ENCODE measurements around the gene SUSD6. TPM values are rescaled to one million over a fixed set of nuclear protein-coding genes. Genes with fewer than 3 reads are reported as not detected.

The SUSD6 gene
- total RNA-seq (2014; rRNA removed; shearing (Covaris generic)): 5.2 and 5.9 TPM in 2 replicates

- DNase-seq: peak; percentile 88 to 91
- H3K27ac ChIP-seq: peak within 1 kb of the TSS; percentile 31; the same call in 1 of the 2 replicates
- no peaks in the 10 kb centered on the region for H3K36me3 ChIP-seq
- H3K4me1 ChIP-seq: peaks cover 8% of the 10 kb centered on the region; the same call in 1 of the 2 replicates
- no peaks in the 10 kb centered on the region for H3K27me3 ChIP-seq
- peak within 1 kb of the TSS; percentile 97 for H3K4me3 ChIP-seq
- no peaks in the 10 kb centered on the region for H3K9me3 ChIP-seq (replicated peaks)
These were observed at the start of gene SUSD6 for GRCh38 chr14:69611172-69612013. TSS of gene SUSD6 (plus strand) at chr14:69611596. CDS start at chr14:69658593, 46,997 bp downstream.

- H3K9me3 ChIP-seq (replicated peaks): no peaks in the 10 kb centered on the region
- no peaks in the 10 kb centered on the region for H3K27me3 ChIP-seq
- H3K4me3 ChIP-seq: no peak overlapping the region
- H3K36me3 ChIP-seq: no peaks in the 10 kb centered on the region
- H3K4me1 ChIP-seq: no peaks in the 10 kb centered on the region
- no peak for DNase-seq
- H3K27ac ChIP-seq: no peak overlapping the region
These were observed 49.5 kb upstream of the SUSD6 start for GRCh38 chr14:69561893-69562292.

GRCh38 chr14:69567563-69567962 is 43.8 kb upstream of the SUSD6 start:
- DNase-seq: no peak
- H3K4me1 ChIP-seq: no peaks in the 10 kb centered on the region
- H3K36me3 ChIP-seq: no peaks in the 10 kb centered on the region
- no peak overlapping the region for H3K4me3 ChIP-seq
- no peaks in the 10 kb centered on the region for H3K9me3 ChIP-seq (replicated peaks)
- no peaks in the 10 kb centered on the region for H3K27me3 ChIP-seq
- H3K27ac ChIP-seq: no peak overlapping the region

GRCh38 chr14:69569859-69570258 is 41.5 kb upstream of the SUSD6 start:
- Histone ChIP-seq H3K36me3 (no peaks in the 10 kb centered on the region), H3K4me3 (no peak overlapping the region), H3K27me3 (no peaks in the 10 kb centered on the region), H3K9me3 (replicated peaks) (no peaks in the 10 kb centered on the region), H3K27ac (no peak overlapping the region), H3K4me1 (0 out of 2 replicates have a peak, but pooled peaks cover 2% of the 10 kb centered on the region)
- DNase-seq: no peak

- no peaks in the 10 kb centered on the region for H3K27me3 ChIP-seq
- no peak overlapping the region for H3K4me3 ChIP-seq
- no peaks in the 10 kb centered on the region for H3K9me3 ChIP-seq (replicated peaks)
- H3K27ac ChIP-seq: no peak overlapping the region
- no peaks in the 10 kb centered on the region for H3K36me3 ChIP-seq
- H3K4me1 ChIP-seq: 0 out of 2 replicates have a peak, but pooled peaks cover 2% of the 10 kb centered on the region
- DNase-seq: no peak
These were observed 40.5 kb upstream of the SUSD6 start for GRCh38 chr14:69570836-69571330.

GRCh38 chr14:69571449-69572029 is 39.9 kb upstream of the SUSD6 start:
- no peak for DNase-seq
- Histone ChIP-seq H3K27me3 (no peaks in the 10 kb centered on the region), H3K4me3 (no peak overlapping the region; the same call in 1 of the 2 replicates)

GRCh38 chr14:69572030-69572840 is 39.2 kb upstream of the SUSD6 start:
- Histone ChIP-seq H3K9me3 (replicated peaks) (no peaks in the 10 kb centered on the region), H3K27me3 (no peaks in the 10 kb centered on the region), H3K4me3 (peak overlapping the region; percentile 39), H3K27ac (no peak overlapping the region), H3K36me3 (no peaks in the 10 kb centered on the region), H3K4me1 (0 out of 2 replicates have a peak, but pooled peaks cover 2% of the 10 kb centered on the region)
- DNase-seq: peak; percentile 15 to 30

More at GRCh38 chr14:69571449-69572029, 39.9 kb upstream of the SUSD6 start:
- H3K36me3 ChIP-seq: no peaks in the 10 kb centered on the region
- 0 out of 2 replicates have a peak, but pooled peaks cover 2% of the 10 kb centered on the region for H3K4me1 ChIP-seq
- no peak overlapping the region for H3K27ac ChIP-seq
- H3K9me3 ChIP-seq (replicated peaks): no peaks in the 10 kb centered on the region

- Histone ChIP-seq H3K4me3 (no peak overlapping the region), H3K4me1 (0 out of 2 replicates have a peak, but pooled peaks cover 2% of the 10 kb centered on the region), H3K9me3 (replicated peaks) (no peaks in the 10 kb centered on the region), H3K36me3 (no peaks in the 10 kb centered on the region), H3K27ac (no peak overlapping the region), H3K27me3 (no peaks in the 10 kb centered on the region)
- no peak for DNase-seq
These were observed 38.6 kb upstream of the SUSD6 start for GRCh38 chr14:69572841-69573135.

- no peak for DNase-seq
- Histone ChIP-seq H3K27me3 (no peaks in the 10 kb centered on the region), H3K27ac (no peak overlapping the region), H3K4me1 (0 out of 2 replicates have a peak, but pooled peaks cover 2% of the 10 kb centered on the region), H3K36me3 (no peaks in the 10 kb centered on the region), H3K4me3 (peak overlapping the region; percentile 52), H3K9me3 (replicated peaks) (no peaks in the 10 kb centered on the region)
These were observed 38.1 kb upstream of the SUSD6 start for GRCh38 chr14:69573205-69573830.

GRCh38 chr14:69573831-69574262 is 37.5 kb upstream of the SUSD6 start:
- Histone ChIP-seq H3K27ac (no peak overlapping the region), H3K36me3 (no peaks in the 10 kb centered on the region), H3K27me3 (no peaks in the 10 kb centered on the region), H3K9me3 (replicated peaks) (no peaks in the 10 kb centered on the region), H3K4me1 (0 out of 2 replicates have a peak, but pooled peaks cover 2% of the 10 kb centered on the region), H3K4me3 (peak overlapping the region; percentile 52)
- peak; percentile 55 to 64 for DNase-seq

GRCh38 chr14:69574263-69574953 is 37.0 kb upstream of the SUSD6 start, which contains the start of gene CCDC177:
TSS of gene CCDC177 (minus strand) at chr14:69574871. CDS start at chr14:69573622, 1,249 bp downstream.
- H3K4me3 ChIP-seq: peak within 1 kb of the TSS; percentile 52

GRCh38 chr14:69574954-69575295 is 36.5 kb upstream of the SUSD6 start:
- H3K27me3 ChIP-seq: no peaks in the 10 kb centered on the region

More at GRCh38 chr14:69574263-69574953, 37.0 kb upstream of the SUSD6 start, which contains the start of gene CCDC177:
- no peaks in the 10 kb centered on the region for H3K27me3 ChIP-seq
- H3K4me1 ChIP-seq: 0 out of 2 replicates have a peak, but pooled peaks cover 2% of the 10 kb centered on the region
- no peak within 1 kb of the TSS for H3K27ac ChIP-seq
- DNase-seq: peak; percentile 63 to 76
- H3K36me3 ChIP-seq: no peaks in the 10 kb centered on the region
- H3K9me3 ChIP-seq (replicated peaks): no peaks in the 10 kb centered on the region

GRCh38 chr14:69579476-69579875 is 31.9 kb upstream of the SUSD6 start:
- no peak overlapping the region for H3K27ac ChIP-seq
- H3K27me3 ChIP-seq: no peaks in the 10 kb centered on the region
- no peaks in the 10 kb centered on the region for H3K36me3 ChIP-seq
- no peaks in the 10 kb centered on the region for H3K9me3 ChIP-seq (replicated peaks)
- no peak for DNase-seq
- H3K4me1 ChIP-seq: no peaks in the 10 kb centered on the region
- H3K4me3 ChIP-seq: no peak overlapping the region

More at GRCh38 chr14:69574954-69575295, 36.5 kb upstream of the SUSD6 start:
- Histone ChIP-seq H3K4me1 (0 out of 2 replicates have a peak, but pooled peaks cover 2% of the 10 kb centered on the region), H3K4me3 (peak overlapping the region; percentile 52), H3K9me3 (replicated peaks) (no peaks in the 10 kb centered on the region), H3K36me3 (no peaks in the 10 kb centered on the region), H3K27ac (no peak overlapping the region)
- no peak for DNase-seq

Data from SJCRH30 (cell line).